NCI-H69 (cell line): ENCODE results near the gene CCDC197.
A peak's percentile ranks its signal among the peaks of the same experiment; 100 is the strongest.

Source experiments
- DNase-seq: peaks from one replicate; lab custom pipeline; 2025; lab: John Stamatoyannopoulos, UW

CCDC197 gene

DNA sequence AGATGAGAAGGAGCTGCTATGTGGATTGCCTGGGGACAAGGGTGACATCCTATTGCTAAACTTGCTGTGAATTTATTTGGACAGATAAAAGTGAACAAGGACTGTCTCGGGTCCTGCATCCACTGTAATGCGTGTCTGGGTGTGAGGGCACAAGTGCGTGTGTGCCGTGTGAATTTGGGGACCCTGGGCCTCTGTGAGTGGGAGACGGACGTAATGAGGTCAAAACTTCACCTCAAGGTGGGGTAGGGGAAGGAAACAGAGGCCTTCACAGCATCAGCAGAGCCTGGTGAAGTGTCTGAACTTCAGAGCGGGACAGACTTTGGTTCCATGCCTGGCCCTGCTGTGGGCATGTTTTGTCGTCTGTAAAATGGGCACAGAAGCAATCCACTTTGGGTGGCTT lies 35.5 kb upstream of the CCDC197 start:
- DNase-seq = no peak

DNA sequence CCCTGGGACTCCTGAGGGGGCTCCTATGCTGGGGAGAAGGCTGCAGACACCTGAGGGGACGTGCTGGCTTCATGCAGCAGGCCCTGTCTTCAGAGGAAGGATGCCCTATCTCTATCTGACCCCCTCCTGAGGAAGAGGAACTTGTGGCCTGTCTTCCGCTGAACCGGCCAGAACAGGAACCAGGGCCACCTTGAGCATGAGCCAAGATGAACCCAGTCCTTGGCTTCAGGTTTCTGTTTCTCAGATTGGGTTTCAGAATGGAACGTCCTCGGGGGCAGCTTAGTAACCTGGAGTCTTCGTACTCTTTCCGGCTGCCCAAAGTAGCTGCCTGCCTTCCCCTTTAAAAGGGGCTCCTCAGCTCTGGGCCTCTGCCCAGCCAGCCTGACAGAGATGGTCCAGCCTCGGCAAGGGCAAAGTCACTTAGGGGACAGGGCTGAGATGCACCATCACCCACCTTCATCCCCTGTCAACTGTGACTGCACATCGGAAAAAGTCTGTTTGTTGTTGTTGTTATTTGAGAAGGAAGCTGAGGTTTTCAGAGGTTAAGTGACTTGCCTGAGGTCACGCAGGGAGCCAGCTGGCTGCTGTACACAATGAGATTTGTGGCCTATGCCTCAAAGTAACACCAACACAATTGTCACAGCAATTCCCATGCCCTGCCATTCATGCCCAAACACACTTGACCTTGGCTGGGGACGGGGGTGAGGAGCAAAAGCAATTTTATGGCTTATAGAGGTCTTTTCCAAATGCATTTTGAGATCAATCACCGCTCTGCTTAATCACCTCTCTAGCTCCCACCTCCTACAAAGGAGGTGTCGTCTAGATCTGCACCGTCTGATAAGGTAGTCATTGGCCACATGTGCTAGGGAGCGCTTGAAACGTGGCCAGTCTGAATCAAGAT lies 34.1 kb upstream of the CCDC197 start:
- no peak for DNase-seq

DNA sequence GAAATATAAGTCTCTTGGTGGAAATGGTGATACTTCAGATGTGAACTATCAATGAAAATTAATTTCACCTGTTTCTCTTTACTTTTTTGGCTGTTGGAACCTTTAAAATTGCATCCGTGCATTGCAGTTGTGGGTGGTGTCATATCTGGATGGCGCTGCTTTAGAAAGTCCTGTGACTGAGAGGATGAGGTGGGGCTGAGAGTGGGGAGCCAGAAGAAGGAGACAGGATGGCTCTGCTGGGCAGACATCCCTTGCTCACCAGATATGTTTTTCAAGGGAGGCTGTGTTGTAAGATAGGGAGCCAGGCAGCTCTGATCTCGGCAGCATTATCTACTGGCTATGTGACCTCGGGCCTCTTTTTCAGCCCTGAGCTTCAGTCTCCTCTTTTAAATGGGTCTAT lies 33.4 kb upstream of the CCDC197 start:
- DNase-seq = no peak

DNA sequence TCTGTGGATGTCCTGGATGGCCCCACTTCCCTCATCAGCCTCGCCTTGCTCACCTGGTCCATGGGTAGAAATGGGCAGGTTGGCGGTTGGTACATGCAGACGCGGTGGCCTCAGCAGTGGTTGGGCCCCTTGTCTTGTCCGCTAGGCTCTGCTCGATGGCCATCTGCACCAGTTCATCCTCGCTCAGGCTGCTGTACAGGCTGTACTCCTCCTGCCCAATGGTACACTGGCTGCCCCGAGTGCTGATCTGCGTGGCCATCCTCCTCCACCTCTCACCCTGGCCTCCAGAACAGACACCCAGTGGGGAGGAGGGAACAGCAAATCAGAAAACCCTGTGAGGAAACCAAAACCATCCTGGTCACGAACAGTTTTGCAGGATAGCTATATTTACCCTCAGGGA lies 32.8 kb upstream of the CCDC197 start:
- DNase-seq = no peak

DNA sequence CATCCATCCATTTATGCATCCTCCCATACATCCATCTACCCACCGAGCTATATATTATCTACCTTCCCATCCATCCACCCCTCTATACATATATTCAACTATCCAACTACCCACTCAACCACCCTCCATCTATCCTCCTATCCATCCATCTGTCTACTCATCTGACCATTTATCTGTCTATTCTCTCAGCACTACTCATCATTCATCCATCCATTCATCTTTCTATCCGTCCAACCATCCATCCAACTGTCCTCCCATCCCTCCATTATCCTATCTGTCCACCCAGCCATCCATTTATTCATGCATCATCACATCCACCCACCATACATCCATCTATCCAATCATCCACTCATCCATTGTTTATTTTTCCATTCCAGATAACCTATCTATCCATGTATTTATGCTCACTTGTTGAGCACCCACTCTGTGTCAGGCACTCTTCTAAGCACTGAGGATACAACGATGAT lies 32.2 kb upstream of the CCDC197 start:
- no peak for DNase-seq

DNA sequence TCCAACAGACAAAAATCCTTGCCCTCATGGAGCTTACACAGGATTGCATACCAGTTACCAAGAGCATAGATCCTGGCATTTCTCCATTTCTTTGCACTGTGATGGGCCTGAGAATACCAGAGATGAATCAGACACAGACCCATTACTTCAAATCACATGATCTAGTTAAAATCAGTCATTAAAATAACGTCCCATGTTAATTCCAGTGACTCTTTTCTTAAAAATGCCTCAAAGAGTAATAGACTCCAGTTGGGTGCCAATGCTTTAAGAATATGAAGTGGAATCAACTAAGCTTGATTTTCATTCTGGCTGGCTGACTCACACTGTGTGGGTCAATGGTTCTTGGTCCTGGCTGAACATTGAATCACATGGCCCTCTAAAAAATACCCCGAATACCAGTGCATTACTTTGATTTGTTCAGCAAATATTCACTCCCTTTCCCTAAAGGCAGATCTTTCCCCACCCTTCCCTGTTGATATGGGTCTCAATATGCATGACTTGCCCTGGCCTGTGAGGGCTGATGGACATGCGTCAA lies 31.7 kb upstream of the CCDC197 start:
- no peak for DNase-seq

DNA sequence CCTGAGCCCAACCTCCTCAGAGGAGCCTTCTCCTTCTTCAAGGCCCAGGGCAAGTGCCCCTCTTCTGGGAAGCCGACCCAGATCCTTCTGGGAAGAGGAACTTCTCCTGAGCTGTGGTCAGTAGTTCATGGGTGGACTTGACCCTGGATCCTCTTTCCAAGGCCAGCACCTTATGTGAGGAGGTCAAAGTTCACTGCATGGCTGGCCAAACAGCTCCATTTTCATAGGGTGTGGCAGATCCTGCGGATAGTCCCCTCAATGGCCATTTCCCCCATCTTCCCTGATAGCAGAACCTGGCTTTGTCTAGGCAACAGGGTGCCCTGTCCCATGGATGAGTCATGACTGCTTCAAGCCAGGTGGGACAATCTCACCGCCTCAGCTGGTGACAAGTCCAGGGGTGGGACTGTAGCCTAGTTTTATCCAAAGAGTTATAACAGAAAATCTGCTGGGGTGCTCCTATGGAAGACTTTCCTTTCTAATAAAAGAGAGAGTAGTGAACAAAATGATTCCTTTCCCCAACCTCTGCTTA lies 31.1 kb upstream of the CCDC197 start:
- no peak for DNase-seq

DNA sequence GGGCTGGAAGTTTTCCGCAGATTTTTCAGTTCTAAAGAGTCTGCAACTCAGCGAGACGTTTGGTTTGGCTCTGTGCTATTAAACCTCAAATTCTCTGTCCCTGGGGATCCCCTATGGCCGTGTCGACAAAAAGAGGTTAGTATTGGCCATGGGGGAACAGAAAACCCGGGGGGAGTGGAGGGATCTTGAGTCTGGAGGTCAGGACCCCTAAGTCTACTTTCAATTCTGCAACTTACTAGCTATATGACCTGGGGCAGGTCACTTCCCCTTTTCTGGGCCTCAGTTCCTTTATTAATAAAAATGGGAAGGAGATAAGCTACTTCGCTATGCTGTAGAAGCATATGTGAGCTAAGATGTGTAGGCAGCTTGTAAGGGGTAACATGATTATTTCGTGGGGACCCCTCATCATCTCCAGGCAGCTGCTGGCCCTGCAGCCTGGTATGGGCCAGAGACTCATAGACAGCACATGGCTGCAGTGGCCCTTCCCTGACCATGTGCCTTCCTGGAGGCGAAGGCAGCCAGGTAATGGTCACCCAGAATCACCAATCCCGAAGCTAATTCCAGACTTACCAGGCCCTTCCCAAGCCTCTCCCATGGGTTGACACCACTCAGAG lies 29.4 kb upstream of the CCDC197 start:
- no peak for DNase-seq

DNA sequence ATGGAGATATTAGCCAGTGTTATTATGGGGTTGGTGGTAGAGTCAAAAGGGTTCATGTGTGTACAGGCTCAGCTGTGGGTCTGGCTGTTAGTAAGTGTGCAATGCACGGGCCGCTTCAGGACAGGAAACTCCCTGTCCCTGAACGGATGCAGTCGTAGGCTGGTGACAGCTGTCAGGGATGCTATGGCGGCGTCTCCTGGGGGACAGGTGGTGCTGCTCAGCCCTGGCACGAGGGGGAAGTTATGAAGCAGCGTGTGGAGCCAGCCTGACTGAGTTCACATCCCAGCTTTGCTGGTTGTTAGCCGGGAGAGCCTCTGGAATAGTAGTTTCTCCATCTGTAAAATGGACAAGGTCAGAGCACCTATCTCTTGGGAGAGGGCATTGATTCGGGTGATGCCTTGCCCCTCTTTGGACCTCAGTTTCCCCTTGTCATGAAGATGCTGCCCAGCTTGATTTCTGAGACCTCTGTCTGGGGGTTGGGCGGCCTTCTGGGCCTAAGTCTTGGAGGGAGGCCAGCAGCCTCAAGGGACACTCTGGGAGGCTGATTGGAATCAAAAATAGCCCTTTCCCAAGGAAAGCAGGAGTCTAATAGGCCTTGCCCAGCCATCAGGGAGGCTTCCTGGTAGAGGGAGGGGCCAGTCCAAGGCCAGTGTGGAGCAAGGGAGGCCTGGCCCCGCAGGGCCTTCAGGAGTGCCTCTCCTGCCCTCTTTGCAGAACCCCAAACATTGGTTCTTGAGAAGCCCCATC lies 27.8 kb upstream of the CCDC197 start:
- no peak for DNase-seq

DNA sequence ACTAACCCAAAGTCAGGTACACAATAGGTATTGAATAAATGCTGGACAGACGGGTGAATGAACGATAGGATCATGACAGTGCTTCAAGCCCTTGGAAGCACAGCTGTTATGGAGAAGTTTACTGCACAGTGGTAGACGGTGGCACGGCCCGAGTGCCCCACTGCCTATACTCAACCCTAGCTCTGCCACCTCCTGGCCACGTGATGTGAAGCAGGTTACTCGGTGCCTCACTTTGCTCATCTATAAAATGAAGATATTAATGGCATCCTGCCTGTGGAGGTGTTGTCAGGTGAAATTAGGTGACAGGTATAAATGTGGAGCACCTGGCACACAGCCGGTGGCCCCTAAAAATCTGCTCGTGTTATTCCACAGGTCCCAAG lies 26.5 kb upstream of the CCDC197 start:
- DNase-seq = peak; percentile 67

DNA sequence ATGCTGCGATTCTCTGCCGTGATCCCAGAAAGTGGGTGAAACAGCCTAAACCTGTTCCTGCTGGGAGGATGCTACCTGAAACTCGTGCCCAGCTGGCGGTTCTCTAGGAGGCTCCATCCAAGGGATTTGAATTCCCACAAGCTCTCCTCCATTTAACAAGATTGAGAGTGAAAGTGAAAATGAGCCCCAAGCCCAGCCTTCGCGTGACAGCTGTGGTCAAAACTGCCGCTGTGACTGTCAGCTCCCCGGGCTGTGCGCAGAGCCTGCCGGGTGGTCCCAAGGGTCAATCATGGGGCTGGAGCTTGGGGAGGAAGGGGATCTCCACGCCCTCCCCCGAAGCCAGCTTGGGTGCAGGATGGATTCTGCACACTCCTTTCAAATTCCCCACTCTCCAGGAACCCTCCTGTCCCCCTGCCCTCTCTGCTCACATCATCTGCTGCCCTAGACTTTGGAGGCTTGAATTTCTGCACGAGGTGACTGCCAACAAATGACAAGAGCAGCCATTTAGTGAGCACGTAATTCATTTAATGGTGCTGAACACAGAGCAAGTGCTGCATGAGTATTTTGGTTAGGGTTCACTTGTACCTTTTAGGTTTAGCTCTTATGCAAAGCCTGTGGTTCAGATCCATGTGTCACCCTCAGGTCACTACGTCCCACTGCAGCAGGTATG lies 26.0 kb upstream of the CCDC197 start:
- peak; percentile 67 for DNase-seq

DNA sequence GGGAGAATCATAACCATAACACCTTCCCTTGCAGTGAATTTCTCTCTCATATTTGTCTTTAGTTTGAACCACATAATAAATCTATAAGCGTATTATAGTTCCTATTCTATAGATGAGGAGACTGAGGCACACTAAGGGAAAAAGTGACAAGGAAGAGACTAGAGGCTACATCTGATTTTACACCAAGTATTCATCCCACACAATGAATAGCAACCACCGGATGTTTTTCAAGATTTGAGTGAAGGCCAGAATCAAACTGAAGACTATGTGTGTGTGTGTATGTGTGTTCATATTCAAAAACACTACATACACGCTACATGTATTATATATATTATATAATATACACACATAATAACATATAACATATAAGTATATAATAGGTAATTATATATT lies 25.5 kb upstream of the CCDC197 start:
- DNase-seq = no peak

DNA sequence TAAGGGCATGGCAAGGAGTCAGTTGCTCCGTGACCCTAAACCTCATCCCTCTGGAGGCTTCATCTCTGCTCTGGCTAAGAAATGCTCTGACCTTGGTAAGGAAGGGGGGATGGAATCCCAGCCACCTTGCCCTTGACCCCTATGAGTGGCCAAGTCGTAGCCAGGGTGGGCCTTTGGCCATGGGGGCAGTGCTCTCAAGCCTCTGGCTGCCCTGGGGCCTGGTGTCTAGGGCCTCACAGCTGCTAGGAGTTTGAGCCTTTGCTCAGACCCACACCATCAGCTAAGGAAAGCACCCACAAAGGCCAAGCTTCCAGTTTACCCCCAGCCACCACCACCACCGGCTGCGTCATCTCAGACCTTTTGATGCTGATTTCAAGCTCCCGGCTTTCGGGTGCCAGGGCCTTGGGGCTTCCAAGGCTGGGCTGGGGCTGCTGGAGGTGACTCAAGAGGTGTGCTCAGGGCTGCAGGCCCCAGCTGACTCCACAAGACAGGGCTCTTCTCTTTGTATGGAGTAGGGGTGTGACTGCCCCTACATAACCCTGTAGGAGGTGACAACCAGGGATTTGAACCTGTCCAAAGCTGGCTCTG lies 24.4 kb upstream of the CCDC197 start:
- DNase-seq = no peak

DNA sequence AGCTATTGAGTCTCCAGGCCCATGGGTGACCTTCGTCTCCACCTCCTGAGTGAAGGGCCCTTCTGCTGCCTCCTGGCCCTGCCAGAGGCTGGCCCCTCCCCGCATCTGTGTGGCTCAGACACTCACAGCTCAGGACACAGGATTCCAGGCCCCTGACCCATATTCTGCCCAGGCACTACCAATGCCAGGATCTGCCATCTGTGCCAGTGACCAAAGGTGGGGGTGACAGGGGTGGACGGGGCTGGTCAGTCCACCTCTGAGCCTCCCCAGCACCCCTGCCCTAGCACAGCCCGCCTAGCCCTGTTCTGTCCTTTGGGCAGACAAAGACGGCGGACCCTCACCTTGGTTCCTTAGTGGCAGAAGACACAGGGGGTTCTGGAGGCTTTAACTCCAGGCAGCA lies 23.5 kb upstream of the CCDC197 start:
- no peak for DNase-seq

DNA sequence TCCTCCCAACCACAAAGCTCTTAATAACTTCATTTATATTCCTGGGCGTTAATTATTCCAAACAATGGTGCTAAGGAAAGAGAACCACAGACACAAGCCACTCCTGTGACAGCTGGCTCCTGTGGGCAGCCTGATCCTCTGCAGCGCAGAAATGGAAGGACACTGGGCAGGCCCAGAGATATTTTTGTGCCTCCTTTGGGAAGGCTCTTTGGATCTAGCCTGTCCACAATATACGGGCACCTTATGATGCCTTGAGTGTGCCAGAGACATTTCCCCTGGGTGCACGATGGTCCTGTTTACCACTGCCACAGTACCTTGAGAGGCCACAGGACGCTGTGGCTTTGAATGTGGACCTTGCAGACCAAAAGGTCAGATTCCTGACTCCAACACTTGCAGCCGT lies 22.8 kb upstream of the CCDC197 start:
- no peak for DNase-seq

DNA sequence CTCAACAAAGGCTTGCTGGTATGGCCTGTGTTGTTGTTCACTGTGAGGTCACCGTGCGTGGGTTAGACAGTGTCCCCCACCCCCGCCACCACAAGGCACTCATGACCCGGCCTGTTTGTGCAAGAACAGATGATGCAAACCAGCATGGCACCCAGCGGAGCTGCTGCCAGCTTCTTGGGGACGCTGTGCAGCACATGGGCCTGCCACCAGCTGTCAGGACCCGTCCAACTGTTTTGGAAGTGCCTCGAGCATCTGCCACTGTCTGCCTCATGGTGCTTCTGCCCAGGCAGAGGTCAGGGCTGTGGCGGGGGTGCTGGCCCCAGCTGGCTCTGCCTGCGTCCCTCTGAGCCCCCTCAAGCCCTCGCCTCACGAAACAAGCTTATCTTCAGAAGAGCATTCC lies 22.3 kb upstream of the CCDC197 start:
- DNase-seq = peak; percentile 29

DNA sequence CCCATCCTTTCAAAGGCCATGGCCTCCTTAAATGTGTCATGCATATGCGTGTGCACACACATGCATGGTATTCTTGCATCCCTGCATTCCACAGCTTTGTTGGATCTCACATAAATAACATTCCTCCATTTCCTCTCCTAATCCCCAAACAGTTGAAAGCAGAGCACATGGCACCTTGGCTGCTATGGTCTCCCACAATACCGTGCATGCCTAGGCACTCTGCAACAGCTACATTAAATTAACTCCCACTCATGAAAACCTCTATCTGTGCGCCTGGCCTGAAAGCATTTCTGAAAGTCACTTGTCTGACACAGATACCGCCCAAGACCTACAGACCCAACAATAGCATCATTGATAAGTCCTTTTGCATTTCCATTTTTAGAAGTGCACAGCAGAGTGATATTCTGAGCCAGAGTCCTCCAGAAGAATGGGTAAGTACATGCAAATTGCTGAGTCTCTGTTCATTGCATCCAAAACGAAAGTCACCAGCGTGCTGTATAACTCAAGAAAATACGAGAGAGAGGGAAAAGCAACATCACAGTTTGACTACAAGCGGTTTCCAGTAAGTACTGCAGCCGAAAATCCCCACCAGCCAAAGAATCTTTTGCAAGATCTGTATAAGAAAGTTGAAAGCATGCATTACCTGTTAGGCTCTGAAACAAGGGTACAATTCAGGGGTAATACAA lies 21.2 kb upstream of the CCDC197 start:
- DNase-seq = no peak

DNA sequence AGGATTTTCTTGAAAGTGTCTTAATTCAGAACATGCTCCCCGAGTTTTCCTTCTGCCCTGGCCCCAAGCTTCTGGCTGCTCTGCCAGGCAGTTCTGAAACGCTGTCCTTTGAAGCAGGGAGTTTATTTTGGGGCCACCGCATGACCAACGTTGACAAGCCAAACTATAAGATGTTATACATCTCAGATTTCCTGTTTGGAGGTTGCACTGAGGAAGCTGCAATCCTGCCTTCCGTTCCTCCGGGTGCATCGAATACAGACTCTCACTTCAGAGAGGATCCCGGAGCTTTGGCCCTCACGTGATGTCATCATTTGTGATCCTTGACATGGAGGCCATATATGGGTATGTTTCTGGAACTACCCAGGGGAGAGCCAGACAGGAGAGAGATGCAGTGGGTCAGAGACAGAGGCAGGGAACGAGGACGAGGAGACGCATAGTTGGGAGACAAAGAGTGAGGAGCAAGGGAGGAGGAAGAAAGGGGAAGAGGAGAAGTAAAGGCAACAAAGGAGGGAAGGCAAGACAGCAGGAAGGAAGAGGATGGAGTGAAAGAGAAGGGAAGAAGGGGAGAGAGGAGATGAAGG lies 20.5 kb upstream of the CCDC197 start, which contains the start of gene ASB2:
Gene ASB2, minus strand, starts transcription at position 94 of the 581 bp plus-strand sequence. CDS start 12,031 bp downstream, outside the sequence.
- DNase-seq = no peak

DNA sequence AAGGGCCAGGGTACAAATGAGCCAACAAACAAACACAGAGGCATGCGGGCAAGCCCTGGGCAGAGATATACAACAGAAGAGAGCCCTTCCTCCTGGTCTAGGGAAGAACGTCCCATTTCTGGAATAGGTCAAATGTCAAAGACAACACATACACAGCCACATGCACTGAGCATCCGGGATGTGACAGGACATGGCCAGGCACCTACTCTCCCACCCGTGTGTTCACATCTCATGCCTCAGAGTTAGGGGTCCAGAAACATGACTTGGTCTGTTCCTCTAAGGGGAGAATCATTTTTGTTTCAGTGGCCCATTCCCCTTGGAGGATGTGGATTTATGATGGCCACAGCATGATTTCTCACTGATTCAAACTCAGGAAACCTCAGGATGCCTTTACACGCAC lies 19.9 kb upstream of the CCDC197 start:
- DNase-seq = no peak
